A673 (cell line): ENCODE data around the gene TFPI. TPM values are rescaled to one million over a fixed set of nuclear protein-coding genes. Genes with fewer than 3 reads are reported as not detected.

Source experiments
- BruUV-seq: library from RNA; stranded (reverse); fragments of 400-500 nt; replicated peaks from 2 replicates; lab custom pipeline; 2021; lab: Mats Ljungman, UMichigan
- CTCF ChIA-PET: fragments of 300-600 bp; sonication (Branson Sonifier 250); formaldehyde crosslinking; loops from one replicate; lab custom pipeline; 2022; ENCODE audit warnings: antibody characterized with exemption; lab: Charles Lee
- POLR2A ChIA-PET: fragments of 300-600 bp; sonication (Branson Sonifier 250); formaldehyde crosslinking; loops from one replicate; lab custom pipeline; 2022; ENCODE audit warnings: antibody characterized with exemption; ENCODE audit not compliant: low non-redundant PET; lab: Charles Lee
- DNase-seq: peaks from one replicate; pipeline ENCODE4 v3.0.0-alpha.2; 2015; ENCODE audit warnings: low spot score
- H3K27ac ChIP-seq: fragments of 200-600 bp; sonication (generic); 2 replicates; pipeline ENCODE4 v1.5.1; 2016; ENCODE audit warnings: mixed run types, low read depth, mild to moderate bottlenecking, mixed read lengths, antibody characterized with exemption, low read length; ENCODE audit not compliant: poor library complexity, severe bottlenecking
- H3K27me3 ChIP-seq: fragments of 200-600 bp; sonication (generic); replicated peaks from 2 replicates; pipeline ENCODE4 v1.6.1; 2017; ENCODE audit warnings: mixed run types, low read depth, mild to moderate bottlenecking, mixed read lengths, antibody characterized with exemption, low read length; ENCODE audit not compliant: insufficient read depth, poor library complexity
- H3K36me3 ChIP-seq: fragments of 200-600 bp; sonication (generic); 2 replicates; pipeline ENCODE4 v1.6.1; 2016; ENCODE audit warnings: mixed run types, mild to moderate bottlenecking, mixed read lengths, antibody characterized with exemption, low read length; ENCODE audit not compliant: insufficient read depth, poor library complexity, severe bottlenecking
- H3K4me1 ChIP-seq: fragments of 200-600 bp; sonication (generic); 2 replicates; pipeline ENCODE4 v1.6.1; 2017; ENCODE audit warnings: mixed run types, mild to moderate bottlenecking, mixed read lengths, antibody characterized with exemption, low read length; ENCODE audit not compliant: insufficient read depth, poor library complexity, severe bottlenecking
- H3K4me3 ChIP-seq: fragments of 200-600 bp; sonication (generic); 2 replicates; pipeline ENCODE4 v1.5.1; 2016; ENCODE audit warnings: low read depth, mixed run types, mild to moderate bottlenecking, mixed read lengths, low read length; ENCODE audit not compliant: poor library complexity, severe bottlenecking
- H3K9me3 ChIP-seq: fragments of 200-600 bp; sonication (generic); 2 replicates; pipeline ENCODE4 v1.6.1; 2016; ENCODE audit warnings: mixed run types, low read depth, mild to moderate bottlenecking, mixed read lengths, antibody characterized with exemption, low read length; ENCODE audit not compliant: poor library complexity, severe bottlenecking
- CTCF ChIP-seq: fragments of 300-800, 200-600 bp; sonication (generic); conservative IDR thresholded peaks from 2 replicates; pipeline ENCODE4 v1.5.1; 2017; ENCODE audit warnings: low read depth, mild to moderate bottlenecking, antibody characterized with exemption, low read length, moderate library complexity, mixed read lengths
- EZH2 ChIP-seq: fragments of 200-600 bp; sonication (generic); IDR thresholded peaks from 2 replicates; pipeline ENCODE4 v1.6.1; 2017; ENCODE audit warnings: borderline replicate concordance, low read depth, mild to moderate bottlenecking, mixed read lengths, antibody characterized with exemption, low read length; ENCODE audit not compliant: poor library complexity, severe bottlenecking
- intact Hi-C: fragments of 100-400 bp; cut with micrococcal nuclease; formaldehyde crosslinking; loops from one replicate; pipeline ENCODE4 v1.10.0; 2022; ENCODE audit not compliant: unreplicated experiment
- total RNA-seq: library from RNA; stranded (reverse); gene quantifications from 2 replicates; pipeline ENCODE4 v1.2.3, GENCODE V29; 2021

The TFPI gene
- total RNA-seq, 1 experiment from 2014 or later, result 36.3 TPM

GRCh38 chr2:187532333-187533120 lies 21.7 kb downstream of the TFPI start:
- CTCF ChIA-PET, result no interaction called here
- TF ChIP-seq EZH2 (no peak), CTCF (no peak)
- Histone ChIP-seq H3K9me3 (peaks cover 16% of the 10 kb centered on the region), H3K36me3 (peaks cover 5% of the 10 kb centered on the region), H3K27me3 (no peaks in the 10 kb centered on the region), H3K4me3 (no peak overlapping the region), H3K4me1 (peaks cover 40% of the 10 kb centered on the region), H3K27ac (no peak overlapping the region)
- POLR2A ChIA-PET, result no interaction called here
- no TSS peak for BruUV-seq
- intact Hi-C loops, result no loop called here
- DNase-seq, result no peak

- intact Hi-C loops, result no loop called here
- H3K4me1 ChIP-seq, result peaks cover 63% of the 10 kb centered on the region
- peaks cover 16% of the 10 kb centered on the region for H3K9me3 ChIP-seq
- H3K36me3 ChIP-seq, result peaks cover 5% of the 10 kb centered on the region
- DNase-seq, result peak; percentile 54
- BruUV-seq, result no TSS peak
- POLR2A ChIA-PET, result interaction anchor here (0.7 kb wide), 1 partner anchor 388 kb away, joined by 3 read pairs; no protein-coding TSS in a partner anchor
- H3K27me3 ChIP-seq, result no peaks in the 10 kb centered on the region
- TF ChIP-seq CTCF (no peak), EZH2 (no peak)
- CTCF ChIA-PET, result no interaction called here
- H3K4me3 ChIP-seq, result no peak overlapping the region
- peak overlapping the region; percentile 63 for H3K27ac ChIP-seq
Measured at GRCh38 chr2:187529977-187530721, 24.1 kb downstream of the TFPI start.

- no peak for DNase-seq
- Histone ChIP-seq H3K36me3 (no peaks in the 10 kb centered on the region), H3K4me1 (peaks cover 69% of the 10 kb centered on the region), H3K4me3 (no peak overlapping the region), H3K9me3 (peaks cover 10% of the 10 kb centered on the region), H3K27ac (peak overlapping the region; percentile 63), H3K27me3 (no peaks in the 10 kb centered on the region)
- no peak for TF ChIP-seq EZH2
- ChIA-PET POLR2A (interaction anchor here (0.7 kb wide), 1 partner anchor 387 kb away, joined by 3 read pairs; no protein-coding TSS in a partner anchor), CTCF (no interaction called here)
- intact Hi-C loops, result no loop called here
- no TSS peak for BruUV-seq
Measured at GRCh38 chr2:187529248-187529976, 24.8 kb downstream of the TFPI start.
